Heart left ventricle (tissue), 16 donors: ENCODE results near the gene RBM20. TPM values are rescaled to one million over a fixed set of nuclear protein-coding genes. Genes with fewer than 3 reads are reported as not detected.

Source experiments
- ATAC-seq, 4 donors: fragments of 200-7000 bp; cut with Tn5 transposase; one replicate each; pipeline ENCODE4 v1.9.1; 2020 to 2022; ENCODE audit warnings: moderate library complexity in 4 of 4, mild to moderate bottlenecking in 3 of 4, moderate number of reproducible peaks in 1 of 4
- DNase-seq, 5 donors: peaks; one replicate each; pipeline ENCODE4 v3.0.0-alpha.2; 2020
- H3K27ac ChIP-seq, 12 donors: fragments of 200-600 bp; sonication (generic) in 4 of 12; one replicate each; pipeline versions ENCODE4 v1.5.0 to v1.8.0; 2016 to 2022; ENCODE audit warnings: mild to moderate bottlenecking in 2 of 12
- H3K27me3 ChIP-seq, 9 donors: fragments of 200-600 bp; sonication (generic) in 2 of 9; one replicate each; pipeline versions ENCODE4 v1.5.1 to v1.8.0; 2016 to 2022; ENCODE audit warnings: mild to moderate bottlenecking in 3 of 9
- H3K36me3 ChIP-seq, 9 donors: fragments of 200-600 bp; sonication (generic) in 2 of 9; one replicate each; pipeline versions ENCODE4 v1.5.0 to v1.8.0; 2018 to 2022; ENCODE audit warnings: mild to moderate bottlenecking in 2 of 9
- H3K4me1 ChIP-seq, 12 donors: fragments of 200-600 bp; sonication (generic) in 4 of 12; one replicate each; pipeline versions ENCODE4 v1.5.0 to v1.8.0; 2016 to 2022; ENCODE audit warnings: mild to moderate bottlenecking in 3 of 12
- H3K4me3 ChIP-seq, 12 donors: fragments of 200-600 bp; sonication (generic) in 4 of 12; one replicate each; pipeline versions ENCODE4 v1.5.0 to v1.8.0; 2017 to 2022; ENCODE audit warnings: mild to moderate bottlenecking in 9 of 12, moderate library complexity in 4 of 12
- H3K9me3 ChIP-seq, 12 donors: fragments of 200-600 bp; sonication (generic) in 4 of 12; one replicate each; pipeline versions ENCODE4 v1.5.0 to v1.8.0; 2016 to 2022; ENCODE audit warnings: mild to moderate bottlenecking in 1 of 12
- POLR2A ChIP-seq, 2 donors: fragments of 450-650 bp; IDR thresholded peaks; one replicate each; pipeline ENCODE4 v1.6.1; 2017; ENCODE audit warnings: antibody characterized with exemption in 2 of 2, mild to moderate bottlenecking in 2 of 2, moderate library complexity in 2 of 2
- WGBS, 4 donors: extraction: QIAGEN DNeasy Blood & Tissue Kit in 2 of 4; methylation state at CpG; one replicate each; pipeline versions ENCODE4 v1.1.5 to v1.1.7; 2013 to 2018; 5-methylcytosine and 5-hydroxymethylcytosine counted together
- intact Hi-C, 10 donors: fragments of 100-400 bp; cut with DNase I; formaldehyde crosslinking; loops; one replicate each; pipeline versions ENCODE4 v1.11.1 to v1.14.2; 2022
- polyA plus RNA-seq, 2 donors: library from polyadenylated mRNA; stranded (reverse); fragments of 200-250 nt; gene quantifications; one replicate each; pipeline ENCODE4 v1.2.3, GENCODE V29; 2013
- total RNA-seq, 9 donors: library from RNA; depleted of rRNA in 2 of 9; stranded (reverse); fragments of >200 nt in 2 of 9; fragmentation: NEBNext Ultra II Directional in 3 of 9; extraction: Animal tissue kit (Norgen Biotek cat#: 25700) in 3 of 9; gene quantifications; one replicate each; pipeline versions ENCODE4 v1.1.0 to v1.2.4, GENCODE V29; 2016 to 2023
- TF ChIP-seq, protein P1 (sequence below), 12 donors: fragments of 200-600 bp; sonication (generic) in 4 of 12; IDR thresholded peaks; one replicate each; pipeline versions ENCODE4 v1.5.0 to v1.8.0; 2018 to 2022; ENCODE audit warnings: antibody characterized with exemption in 12 of 12, mild to moderate bottlenecking in 5 of 12
- donor health status: ischemic (EF 13 %, LVEDD 7.1; RV severe dilation, severe dysfunction).
- donor health status: healthy with polysubstance abuse.
- donor health status: DM: no; HTN: yes; CAD: no.
- donor health status: DM: no; HTN: no; CAD: no.
- donor health status: ischemic (EF 25% LVEDD 6.9; RV normal size, moderate dysfunction).
- donor health status: ischemic (EF 25% LVEDD 5.7; RV mildly dilated, moderate dysfunction).
- donor health status: healthy.
- donor health status: DM: yes; HTN: yes; CAD: no.
- donor health status: ischemic (EF 35%, LVEDD 5.7; RV mildly dilated, moderate dysfunction).
- donor health status: nonischemic (EF 11% LVEDD 7.7; RV severe dilation, severe dysfunction).
- donor health status: DM: yes; HTN: yes; CAD: no.
- donor health status: PGD.
- donor health status: ischemic (EF 29% LVEDD 5.4; RV normal size, mild dysfunction).
- donor health status: nonischemic (EF 23%, LVEDD 6.1; RV moderate dilation, normal function).

Gene RBM20
- total and polyA plus RNA-seq, 11 donors: 29.9 to 152 (median 91.2) TPM

DNA sequence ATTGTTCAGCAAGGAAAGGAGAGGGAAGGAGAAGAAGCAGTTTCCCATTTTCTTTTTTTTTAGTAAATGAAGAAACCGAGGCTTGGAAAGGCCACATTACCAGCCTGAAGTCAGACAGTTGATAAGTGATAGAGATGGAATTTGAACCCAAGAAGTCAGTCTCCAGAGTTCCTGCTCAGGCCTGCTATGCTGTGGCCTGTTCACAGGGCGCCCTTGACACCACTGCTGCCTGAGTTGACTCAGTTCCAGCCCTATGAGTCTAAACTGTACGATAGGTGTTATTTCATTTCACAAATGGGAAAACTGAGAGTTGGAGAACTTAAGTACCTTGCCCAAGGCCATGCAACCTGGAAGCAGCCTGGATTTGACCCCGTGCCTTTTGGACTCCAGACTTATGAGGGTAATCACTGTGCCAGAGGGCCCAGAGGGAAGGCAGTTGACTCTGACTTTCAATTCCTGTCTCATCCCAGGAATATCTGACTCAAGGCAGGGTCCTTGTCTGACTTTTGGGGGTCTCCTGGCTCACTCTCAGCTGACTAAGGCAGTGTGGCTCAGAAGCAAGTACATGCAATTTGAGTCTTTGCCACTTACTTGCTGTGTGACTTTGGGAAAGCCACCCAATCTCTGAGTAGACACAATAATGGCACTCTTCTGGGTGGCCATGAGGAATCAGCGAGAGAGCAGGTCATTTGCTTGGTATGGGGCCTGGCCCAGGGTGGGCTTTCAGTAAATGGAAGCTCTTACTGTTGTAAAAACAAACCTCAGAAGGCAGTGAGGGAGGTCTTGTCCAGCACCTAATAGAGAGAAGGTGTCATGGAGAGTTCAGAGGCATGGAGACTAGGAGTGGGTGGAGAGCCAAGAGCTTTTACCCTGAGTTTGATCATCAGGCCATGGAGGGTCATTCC is 17.9 kb upstream of the RBM20 start:
- no peak overlapping the region for H3K4me3 ChIP-seq
- H3K36me3 ChIP-seq: no peaks in the 10 kb centered on the region
- H3K4me1 ChIP-seq: peaks cover 0 to 17% (median 6%) of the 10 kb centered on the region in 12 donors
- intact Hi-C loops: no loop called here
- DNase-seq (no peak), ATAC-seq (no peak)
- WGBS, 4 donors: 82 to 89% (median 85%) methylated on average over 4 to 5 of the region's 5 CpGs
- H3K27ac ChIP-seq: no peak overlapping the region
- TF ChIP-seq POLR2A (IDR thresholded peaks at IDR 0.05): no peak
- TF ChIP-seq, protein P1, sequence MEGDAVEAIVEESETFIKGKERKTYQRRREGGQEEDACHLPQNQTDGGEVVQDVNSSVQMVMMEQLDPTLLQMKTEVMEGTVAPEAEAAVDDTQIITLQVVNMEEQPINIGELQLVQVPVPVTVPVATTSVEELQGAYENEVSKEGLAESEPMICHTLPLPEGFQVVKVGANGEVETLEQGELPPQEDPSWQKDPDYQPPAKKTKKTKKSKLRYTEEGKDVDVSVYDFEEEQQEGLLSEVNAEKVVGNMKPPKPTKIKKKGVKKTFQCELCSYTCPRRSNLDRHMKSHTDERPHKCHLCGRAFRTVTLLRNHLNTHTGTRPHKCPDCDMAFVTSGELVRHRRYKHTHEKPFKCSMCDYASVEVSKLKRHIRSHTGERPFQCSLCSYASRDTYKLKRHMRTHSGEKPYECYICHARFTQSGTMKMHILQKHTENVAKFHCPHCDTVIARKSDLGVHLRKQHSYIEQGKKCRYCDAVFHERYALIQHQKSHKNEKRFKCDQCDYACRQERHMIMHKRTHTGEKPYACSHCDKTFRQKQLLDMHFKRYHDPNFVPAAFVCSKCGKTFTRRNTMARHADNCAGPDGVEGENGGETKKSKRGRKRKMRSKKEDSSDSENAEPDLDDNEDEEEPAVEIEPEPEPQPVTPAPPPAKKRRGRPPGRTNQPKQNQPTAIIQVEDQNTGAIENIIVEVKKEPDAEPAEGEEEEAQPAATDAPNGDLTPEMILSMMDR (IDR thresholded peaks at IDR 0.05): no peak
- peaks cover 0 to 5% (median 0%) of the 10 kb centered on the region in 12 donors for H3K9me3 ChIP-seq
- no peaks in the 10 kb centered on the region for H3K27me3 ChIP-seq

DNA sequence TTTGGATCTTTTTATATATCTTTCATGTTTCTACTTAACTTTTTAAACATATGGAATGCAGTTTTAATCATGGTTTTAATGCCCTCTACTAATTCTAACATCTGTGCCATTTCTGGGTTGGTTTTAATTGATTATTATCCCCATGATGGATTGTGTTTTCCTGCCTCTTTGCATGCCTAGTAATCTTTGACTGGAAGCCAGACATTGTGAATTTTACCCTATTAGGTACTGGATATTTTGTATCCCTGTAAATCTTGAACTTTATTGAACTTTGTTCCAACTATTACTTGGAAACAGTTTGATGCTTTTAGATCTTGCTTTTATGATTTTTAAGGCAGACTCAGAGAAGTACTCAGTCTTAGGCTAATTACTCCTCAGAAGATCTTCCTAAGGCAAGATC is 16.0 kb upstream of the RBM20 start:
- peaks cover 0 to 17% (median 6%) of the 10 kb centered on the region in 12 donors for H3K4me1 ChIP-seq
- H3K36me3 ChIP-seq: no peaks in the 10 kb centered on the region
- intact Hi-C loops: no loop called here
- H3K9me3 ChIP-seq: no peaks in the 10 kb centered on the region
- ATAC-seq: no peak
- DNase-seq: no peak
- no peak for TF ChIP-seq POLR2A (IDR thresholded peaks at IDR 0.05)
- TF ChIP-seq, protein P1 (IDR thresholded peaks at IDR 0.05): no peak
- H3K27ac ChIP-seq: no peak overlapping the region
- no peaks in the 10 kb centered on the region for H3K27me3 ChIP-seq
- H3K4me3 ChIP-seq: no peak overlapping the region

DNA sequence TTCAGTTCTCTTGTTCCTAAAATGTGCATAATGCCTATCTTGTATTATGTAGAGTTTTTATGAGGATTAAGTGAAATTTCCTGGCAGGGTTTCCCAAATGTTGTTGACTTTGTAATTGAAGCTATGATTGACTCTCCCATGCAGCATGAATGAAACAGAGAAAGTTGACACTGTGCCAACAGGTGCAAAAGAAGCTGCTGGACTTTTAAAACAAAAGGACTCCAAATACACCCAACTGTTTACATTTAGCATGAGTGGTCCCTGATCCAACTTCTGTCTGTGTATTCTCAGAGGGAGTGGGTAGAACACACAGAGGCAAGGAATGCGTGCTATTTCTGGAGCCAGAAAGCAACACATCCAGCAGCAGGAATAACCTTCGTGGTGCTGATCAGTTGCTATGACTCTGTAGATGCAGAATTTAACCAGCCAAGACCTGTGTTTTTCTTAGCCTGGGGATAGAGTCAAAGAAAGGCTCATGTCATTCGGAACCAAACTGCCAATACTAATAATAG is 14.4 kb upstream of the RBM20 start:
- no peaks in the 10 kb centered on the region for H3K9me3 ChIP-seq

DNA sequence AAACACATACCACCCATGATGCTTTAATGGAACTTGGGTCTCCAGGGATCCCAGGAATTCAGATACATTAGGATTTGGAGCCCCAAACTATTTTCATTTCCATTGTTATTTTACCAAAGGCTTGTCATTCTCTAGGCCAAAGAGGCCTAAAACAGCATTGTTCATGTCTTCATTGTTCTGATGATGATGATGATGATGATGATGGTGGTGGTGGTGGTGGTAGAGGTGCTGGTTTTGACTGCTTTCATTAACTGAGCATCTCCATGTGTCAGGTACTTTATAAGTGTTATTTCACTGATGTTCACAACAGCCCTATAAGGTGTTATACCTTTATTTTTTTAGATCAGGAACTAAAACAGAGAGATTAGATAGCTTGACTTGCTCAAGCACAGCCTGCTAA is 12.2 kb upstream of the RBM20 start:
- Histone ChIP-seq H3K4me3 (no peak overlapping the region), H3K4me1 (peaks cover 0 to 33% (median 12%) of the 10 kb centered on the region in 12 donors), H3K27me3 (no peaks in the 10 kb centered on the region), H3K27ac (no peak overlapping the region), H3K36me3 (no peaks in the 10 kb centered on the region), H3K9me3 (no peaks in the 10 kb centered on the region)
- intact Hi-C loops: no loop called here
- DNase-seq (no peak), ATAC-seq (no peak)
- TF ChIP-seq, protein P1 (IDR thresholded peaks at IDR 0.05): no peak
- no peak for TF ChIP-seq POLR2A (IDR thresholded peaks at IDR 0.05)

More for the DNA sequence above, 14.4 kb upstream of the RBM20 start:
- 32 to 49% (median 41%) methylated on average over 3 of the region's 3 CpGs for WGBS, 4 donors
- no peak for DNase-seq
- H3K27ac ChIP-seq: peak overlapping the region in 10 of 12 donors; percentile 39 to 83 (median 74)
- intact Hi-C loops: no loop called here
- H3K4me1 ChIP-seq: peaks cover 0 to 17% (median 6%) of the 10 kb centered on the region in 12 donors
- no peak overlapping the region for H3K4me3 ChIP-seq
- no peaks in the 10 kb centered on the region for H3K36me3 ChIP-seq
- ATAC-seq: peak; percentile 85 to 91 (median 90)
- no peaks in the 10 kb centered on the region for H3K27me3 ChIP-seq
- TF ChIP-seq, protein P1 (IDR thresholded peaks at IDR 0.05): no peak
- TF ChIP-seq POLR2A (IDR thresholded peaks at IDR 0.05): no peak
